Activated naive CD8-positive, alpha-beta T cell (primary cell): Measurements from ENCODE around the gene GPR158.

ENCODE experiments used
- H3K27ac Mint-ChIP-seq: one replicate; pipeline ENCODE4 v1.8.0; 2021; ENCODE audit warnings: mixed read lengths
- H3K27me3 Mint-ChIP-seq: one replicate; pipeline ENCODE4 v1.8.0; 2021; ENCODE audit warnings: mixed read lengths
- H3K36me3 Mint-ChIP-seq: one replicate; pipeline ENCODE4 v1.8.0; 2021; ENCODE audit warnings: mixed read lengths
- H3K4me1 Mint-ChIP-seq: one replicate; pipeline ENCODE4 v1.8.0; 2021; ENCODE audit warnings: low read depth, mixed read lengths
- H3K4me3 Mint-ChIP-seq: one replicate; pipeline ENCODE4 v1.8.0; 2021; ENCODE audit warnings: mild to moderate bottlenecking, mixed read lengths
- H3K9me3 Mint-ChIP-seq: one replicate; pipeline ENCODE4 v1.8.0; 2021; ENCODE audit warnings: low read depth, mixed read lengths

The GPR158 gene

GRCh38 chr10:25177093-25177753 is 2.4 kb downstream of the GPR158 start:
- Mint-ChIP-seq H3K27me3 (peaks cover 37% of the 10 kb centered on the region), H3K9me3 (peaks cover 4% of the 10 kb centered on the region), H3K36me3 (no peaks in the 10 kb centered on the region), H3K4me3 (peak overlapping the region; percentile 44), H3K4me1 (peaks cover 8% of the 10 kb centered on the region), H3K27ac (no peak overlapping the region)

DNA sequence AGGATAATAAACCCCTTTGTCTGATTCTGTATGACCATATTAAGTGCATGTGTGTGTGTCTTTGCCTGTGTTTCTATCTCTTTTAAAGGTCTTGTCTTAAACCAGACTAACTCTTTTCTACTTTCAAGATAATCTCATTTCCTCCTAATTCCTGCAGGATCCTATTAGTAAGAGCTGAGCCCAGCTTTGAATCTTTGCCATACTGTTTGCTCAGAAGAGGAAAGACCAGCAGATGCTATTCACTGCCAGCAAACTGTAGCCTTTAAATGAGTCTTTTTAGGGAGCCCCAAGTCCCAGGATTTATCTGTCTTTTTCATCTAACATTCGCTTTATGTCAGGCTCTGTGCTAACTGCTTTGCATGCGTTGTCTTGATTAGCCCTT is 2.9 kb downstream of the GPR158 start:
- Mint-ChIP-seq H3K4me3 (no peak overlapping the region), H3K27ac (no peak overlapping the region), H3K4me1 (peaks cover 8% of the 10 kb centered on the region)

DNA sequence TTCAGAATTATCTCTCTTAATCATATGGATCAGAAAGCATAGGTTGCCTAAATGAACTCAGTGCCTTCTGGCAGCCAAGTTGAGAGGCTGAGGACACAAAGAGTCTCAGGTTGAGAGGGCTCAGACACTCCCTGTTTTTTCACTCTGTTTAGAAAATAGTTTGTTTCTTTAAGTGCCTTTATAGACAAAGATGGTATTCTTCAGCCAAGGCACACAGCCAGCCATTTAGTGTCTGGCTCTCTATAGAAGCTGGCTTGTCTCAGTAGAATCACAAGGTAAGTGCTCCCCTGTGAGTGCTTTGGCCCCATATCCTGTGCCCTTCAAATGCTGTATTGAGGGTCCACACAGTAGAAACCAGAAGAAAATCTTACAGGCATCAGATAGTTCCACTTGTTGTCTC is 3.6 kb downstream of the GPR158 start:
- Mint-ChIP-seq H3K27ac (no peak overlapping the region), H3K4me3 (no peak overlapping the region), H3K4me1 (peaks cover 8% of the 10 kb centered on the region), H3K36me3 (no peaks in the 10 kb centered on the region), H3K27me3 (peaks cover 28% of the 10 kb centered on the region), H3K9me3 (no peaks in the 10 kb centered on the region)

More for the DNA sequence above, 2.9 kb downstream of the GPR158 start:
- H3K9me3 Mint-ChIP-seq, result peaks cover 3% of the 10 kb centered on the region
- H3K27me3 Mint-ChIP-seq, result peaks cover 34% of the 10 kb centered on the region
- H3K36me3 Mint-ChIP-seq, result no peaks in the 10 kb centered on the region

DNA sequence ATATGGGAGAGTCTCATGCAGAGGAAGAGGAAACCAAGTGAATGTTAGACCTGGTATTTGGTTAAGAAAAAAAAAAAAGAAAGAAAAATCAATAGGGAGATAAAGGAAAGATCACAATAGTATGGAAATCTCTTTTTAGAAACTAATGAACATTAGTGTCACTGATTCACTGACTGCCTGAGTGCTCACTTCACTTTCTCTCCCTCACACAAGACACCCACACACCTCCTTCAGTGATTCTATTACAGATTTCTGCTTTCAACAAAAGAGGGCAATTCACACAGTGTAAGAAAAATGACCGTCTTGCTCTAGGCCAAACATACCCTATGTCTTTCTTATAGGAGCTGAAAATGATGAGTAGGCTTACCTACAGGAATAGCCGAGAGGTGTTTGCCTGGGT is 6.0 kb downstream of the GPR158 start:
- H3K9me3 Mint-ChIP-seq, result no peaks in the 10 kb centered on the region
- H3K4me3 Mint-ChIP-seq, result no peak overlapping the region
- H3K36me3 Mint-ChIP-seq, result no peaks in the 10 kb centered on the region
- H3K27me3 Mint-ChIP-seq, result peaks cover 21% of the 10 kb centered on the region
- H3K4me1 Mint-ChIP-seq, result peaks cover 5% of the 10 kb centered on the region
- H3K27ac Mint-ChIP-seq, result no peak overlapping the region

DNA sequence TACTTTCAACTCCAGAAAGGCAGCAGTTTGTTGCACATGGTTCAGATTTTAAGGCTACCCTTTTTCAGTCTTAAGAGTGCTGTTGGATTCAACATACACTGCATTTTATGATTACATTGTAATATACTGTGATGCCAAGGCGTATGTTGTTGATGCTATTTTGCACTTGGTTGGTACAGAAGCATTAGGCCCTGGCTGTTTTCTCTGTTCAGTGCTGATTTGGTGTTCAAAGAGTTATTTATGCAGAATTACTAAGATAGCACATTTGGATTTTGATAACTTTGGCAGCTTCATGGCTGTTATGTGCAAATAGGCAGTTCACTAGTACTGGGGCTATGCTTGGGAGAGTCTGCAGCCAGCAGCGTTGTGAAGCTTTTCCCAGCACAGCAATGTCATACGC is 7.8 kb downstream of the GPR158 start:
- no peak overlapping the region for H3K27ac Mint-ChIP-seq
- H3K4me3 Mint-ChIP-seq, result no peak overlapping the region
- no peaks in the 10 kb centered on the region for H3K4me1 Mint-ChIP-seq
- no peaks in the 10 kb centered on the region for H3K9me3 Mint-ChIP-seq
- peaks cover 14% of the 10 kb centered on the region for H3K27me3 Mint-ChIP-seq
- no peaks in the 10 kb centered on the region for H3K36me3 Mint-ChIP-seq

GRCh38 chr10:25191162-25191895 is 16.5 kb downstream of the GPR158 start:
- Mint-ChIP-seq H3K4me3 (no peak overlapping the region), H3K9me3 (no peaks in the 10 kb centered on the region), H3K4me1 (no peaks in the 10 kb centered on the region), H3K36me3 (no peaks in the 10 kb centered on the region), H3K27ac (no peak overlapping the region), H3K27me3 (no peaks in the 10 kb centered on the region)

- H3K27me3 Mint-ChIP-seq, result no peaks in the 10 kb centered on the region
- no peak overlapping the region for H3K27ac Mint-ChIP-seq
- no peak overlapping the region for H3K4me3 Mint-ChIP-seq
- H3K9me3 Mint-ChIP-seq, result no peaks in the 10 kb centered on the region
- no peaks in the 10 kb centered on the region for H3K36me3 Mint-ChIP-seq
- no peaks in the 10 kb centered on the region for H3K4me1 Mint-ChIP-seq
These were observed 23.4 kb downstream of the GPR158 start for GRCh38 chr10:25198151-25198550.

- peaks cover 11% of the 10 kb centered on the region for H3K27me3 Mint-ChIP-seq
- no peak overlapping the region for H3K27ac Mint-ChIP-seq
- no peaks in the 10 kb centered on the region for H3K9me3 Mint-ChIP-seq
- H3K36me3 Mint-ChIP-seq, result no peaks in the 10 kb centered on the region
- no peak overlapping the region for H3K4me3 Mint-ChIP-seq
- H3K4me1 Mint-ChIP-seq, result no peaks in the 10 kb centered on the region
These were observed 32.1 kb downstream of the GPR158 start for GRCh38 chr10:25206693-25207414.

GRCh38 chr10:25209618-25210017 is 34.8 kb downstream of the GPR158 start:
- Mint-ChIP-seq H3K9me3 (no peaks in the 10 kb centered on the region), H3K36me3 (no peaks in the 10 kb centered on the region), H3K27me3 (peaks cover 8% of the 10 kb centered on the region), H3K27ac (no peak overlapping the region), H3K4me1 (no peaks in the 10 kb centered on the region), H3K4me3 (no peak overlapping the region)

- H3K27ac Mint-ChIP-seq, result no peak overlapping the region
- no peaks in the 10 kb centered on the region for H3K36me3 Mint-ChIP-seq
- no peaks in the 10 kb centered on the region for H3K9me3 Mint-ChIP-seq
- H3K4me3 Mint-ChIP-seq, result no peak overlapping the region
- H3K4me1 Mint-ChIP-seq, result no peaks in the 10 kb centered on the region
- H3K27me3 Mint-ChIP-seq, result peaks cover 8% of the 10 kb centered on the region
These were observed 35.5 kb downstream of the GPR158 start for GRCh38 chr10:25210265-25210664.

- no peaks in the 10 kb centered on the region for H3K4me1 Mint-ChIP-seq
- H3K36me3 Mint-ChIP-seq, result no peaks in the 10 kb centered on the region
- H3K4me3 Mint-ChIP-seq, result no peak overlapping the region
- no peak overlapping the region for H3K27ac Mint-ChIP-seq
- H3K9me3 Mint-ChIP-seq, result no peaks in the 10 kb centered on the region
- peaks cover 3% of the 10 kb centered on the region for H3K27me3 Mint-ChIP-seq
These were observed 45.4 kb downstream of the GPR158 start for GRCh38 chr10:25220156-25220555.

DNA sequence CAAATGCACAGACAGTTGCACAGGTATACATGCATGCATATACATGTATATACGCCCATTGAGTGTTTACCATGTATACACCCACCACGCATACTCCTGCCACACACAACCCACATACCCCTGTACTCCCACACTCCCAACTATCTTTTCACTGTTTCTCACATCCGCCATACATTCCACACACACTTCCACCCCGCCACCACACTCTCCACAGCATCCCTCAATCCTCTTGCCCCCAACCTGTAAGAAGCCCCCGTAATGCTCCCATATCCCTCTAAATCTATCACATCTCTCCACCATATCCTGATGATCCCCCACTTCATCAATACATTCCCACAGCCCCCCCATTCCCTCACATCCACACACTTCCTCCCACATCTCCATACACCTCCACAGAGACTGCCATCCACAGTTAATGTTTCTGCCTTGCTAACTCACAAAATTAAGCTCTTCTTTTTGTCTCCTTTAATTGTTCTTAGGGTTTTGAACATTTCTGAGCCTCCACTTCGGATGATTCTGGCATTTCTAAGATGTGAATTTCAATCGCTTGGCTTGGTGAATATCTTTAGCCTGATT is 47.4 kb downstream of the GPR158 start:
- Mint-ChIP-seq H3K9me3 (no peaks in the 10 kb centered on the region), H3K27me3 (no peaks in the 10 kb centered on the region), H3K4me1 (no peaks in the 10 kb centered on the region), H3K36me3 (no peaks in the 10 kb centered on the region), H3K27ac (no peak overlapping the region), H3K4me3 (no peak overlapping the region)

DNA sequence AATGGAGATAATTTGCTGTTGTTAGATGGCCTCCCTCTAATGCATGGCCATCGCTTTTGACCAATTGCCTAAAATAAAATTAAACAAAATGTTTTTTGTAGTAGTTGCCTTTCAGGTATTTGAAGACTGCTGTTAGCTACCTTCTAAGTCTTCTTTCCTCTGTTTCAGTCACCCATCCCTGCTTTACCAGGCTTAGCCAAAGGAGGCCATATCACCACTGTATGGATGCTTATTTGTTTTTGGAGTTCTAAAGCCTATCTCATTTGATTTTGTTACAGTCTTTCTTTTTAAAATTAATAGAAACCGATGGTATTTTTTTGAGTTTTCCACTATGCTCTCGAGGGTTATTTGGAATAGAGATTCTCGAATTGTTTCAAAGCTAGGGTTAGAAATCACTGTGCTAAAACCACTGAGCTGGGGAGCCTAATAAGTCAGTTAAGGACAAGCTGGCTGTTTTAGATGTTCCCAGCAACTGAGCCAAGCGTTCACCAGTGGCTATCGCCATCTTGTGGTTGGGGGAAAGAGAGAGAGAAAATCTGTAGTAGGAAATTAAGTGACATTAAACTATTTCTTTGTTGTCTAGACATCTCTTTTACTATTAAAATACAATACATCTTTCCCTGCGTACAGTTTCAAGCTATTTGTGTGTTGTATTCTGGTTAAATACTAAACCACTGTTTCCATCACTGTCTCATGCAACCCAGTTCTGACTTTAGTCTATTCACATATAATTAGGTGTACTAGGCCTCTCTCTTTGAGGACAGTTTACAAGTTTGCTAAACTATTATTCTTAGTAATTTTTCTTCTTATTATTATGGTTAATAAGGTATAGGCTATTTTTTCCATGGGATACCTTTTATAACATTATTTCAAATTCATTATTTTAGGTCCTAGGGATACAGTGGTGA is 52.2 kb downstream of the GPR158 start:
- no peak overlapping the region for H3K4me3 Mint-ChIP-seq
- H3K27ac Mint-ChIP-seq, result no peak overlapping the region
- H3K27me3 Mint-ChIP-seq, result no peaks in the 10 kb centered on the region
- no peaks in the 10 kb centered on the region for H3K36me3 Mint-ChIP-seq
- H3K9me3 Mint-ChIP-seq, result no peaks in the 10 kb centered on the region
- H3K4me1 Mint-ChIP-seq, result no peaks in the 10 kb centered on the region

GRCh38 chr10:25231751-25232150 is 57.0 kb downstream of the GPR158 start:
- no peak overlapping the region for H3K27ac Mint-ChIP-seq
- peaks cover 2% of the 10 kb centered on the region for H3K27me3 Mint-ChIP-seq
- no peaks in the 10 kb centered on the region for H3K4me1 Mint-ChIP-seq
- no peaks in the 10 kb centered on the region for H3K9me3 Mint-ChIP-seq
- H3K4me3 Mint-ChIP-seq, result no peak overlapping the region
- H3K36me3 Mint-ChIP-seq, result no peaks in the 10 kb centered on the region
